GM12864 (cell line): ENCODE measurements around the gene PALLD.

Experiments
- DNase-seq: peaks from one replicate; pipeline ENCODE4 v3.0.0-alpha.2; 2011; ENCODE audit warnings: low read depth
- H3K4me3 ChIP-seq: 2 replicates; pipeline ENCODE4 v1.5.1; 2011; ENCODE audit warnings: mild to moderate bottlenecking, low read depth, low read length, control low read depth
- TF ChIP-seq, protein P1 (sequence below): IDR thresholded peaks from 2 replicates; pipeline ENCODE4 v1.5.1; 2011; ENCODE audit warnings: low read depth, mild to moderate bottlenecking, moderate library complexity, low read length, control low read depth, inconsistent platforms; ENCODE audit errors: missing control alignments

PALLD gene

DNA sequence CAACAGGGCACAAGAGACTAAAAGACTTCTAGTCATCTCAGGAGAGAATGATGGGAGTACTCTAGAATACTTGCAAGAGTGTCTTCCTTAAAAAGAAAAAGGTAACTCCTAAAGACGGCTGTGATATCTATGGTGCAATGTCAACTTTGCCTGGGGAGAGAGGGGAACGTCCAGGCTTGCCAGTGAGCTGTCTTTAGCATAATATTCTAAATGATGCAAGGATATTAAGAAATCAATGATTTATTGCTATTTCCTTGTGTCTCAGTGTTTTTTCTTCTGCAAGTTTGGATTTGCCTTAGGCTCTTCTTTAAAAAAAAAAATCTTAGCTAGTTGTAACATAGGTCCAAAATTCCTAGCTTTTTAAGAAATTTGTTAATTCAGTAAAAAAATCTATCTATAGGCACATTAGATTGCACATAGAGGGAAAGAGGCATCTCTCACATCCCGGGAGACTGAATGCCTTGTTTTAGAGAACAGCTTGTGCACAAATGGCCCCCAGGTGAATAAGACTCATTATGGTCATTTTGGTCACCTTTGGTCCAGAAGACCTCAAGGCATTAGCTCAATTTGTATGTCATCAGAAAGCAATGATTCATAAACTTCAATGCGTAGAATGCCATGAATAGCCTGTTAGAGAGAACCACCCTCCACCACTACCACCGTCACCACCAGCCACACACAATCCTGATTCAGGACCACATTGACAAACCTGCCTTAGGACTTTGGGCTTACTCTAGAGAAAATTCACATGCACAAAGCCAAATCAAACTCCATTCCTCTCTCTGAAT is 104.1 kb downstream of the PALLD start:
- H3K4me3 ChIP-seq: no peak overlapping the region
- DNase-seq: no peak
- TF ChIP-seq, protein P1, sequence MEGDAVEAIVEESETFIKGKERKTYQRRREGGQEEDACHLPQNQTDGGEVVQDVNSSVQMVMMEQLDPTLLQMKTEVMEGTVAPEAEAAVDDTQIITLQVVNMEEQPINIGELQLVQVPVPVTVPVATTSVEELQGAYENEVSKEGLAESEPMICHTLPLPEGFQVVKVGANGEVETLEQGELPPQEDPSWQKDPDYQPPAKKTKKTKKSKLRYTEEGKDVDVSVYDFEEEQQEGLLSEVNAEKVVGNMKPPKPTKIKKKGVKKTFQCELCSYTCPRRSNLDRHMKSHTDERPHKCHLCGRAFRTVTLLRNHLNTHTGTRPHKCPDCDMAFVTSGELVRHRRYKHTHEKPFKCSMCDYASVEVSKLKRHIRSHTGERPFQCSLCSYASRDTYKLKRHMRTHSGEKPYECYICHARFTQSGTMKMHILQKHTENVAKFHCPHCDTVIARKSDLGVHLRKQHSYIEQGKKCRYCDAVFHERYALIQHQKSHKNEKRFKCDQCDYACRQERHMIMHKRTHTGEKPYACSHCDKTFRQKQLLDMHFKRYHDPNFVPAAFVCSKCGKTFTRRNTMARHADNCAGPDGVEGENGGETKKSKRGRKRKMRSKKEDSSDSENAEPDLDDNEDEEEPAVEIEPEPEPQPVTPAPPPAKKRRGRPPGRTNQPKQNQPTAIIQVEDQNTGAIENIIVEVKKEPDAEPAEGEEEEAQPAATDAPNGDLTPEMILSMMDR: no peak

DNA sequence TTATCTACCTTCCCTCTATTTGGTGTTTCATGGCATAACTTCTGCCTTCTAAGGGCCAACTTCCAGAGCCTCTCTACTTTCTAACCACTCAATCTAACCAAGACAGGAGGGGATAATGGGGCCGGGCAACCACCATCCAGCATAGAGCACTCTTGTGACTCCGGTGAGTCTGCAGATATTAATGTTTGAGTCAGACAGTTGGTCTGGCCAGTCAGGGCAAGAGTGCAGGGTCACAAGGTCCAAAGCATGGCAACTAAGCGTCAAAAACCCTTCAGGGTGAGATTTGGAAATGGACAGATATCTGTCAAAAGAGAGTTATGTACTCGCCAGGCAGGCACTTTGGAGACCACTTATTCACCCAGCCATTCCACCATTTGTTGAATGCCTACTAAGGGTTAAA is 105.0 kb downstream of the PALLD start:
- no peak for DNase-seq
- H3K4me3 ChIP-seq: no peak overlapping the region
- TF ChIP-seq, protein P1: no peak

DNA sequence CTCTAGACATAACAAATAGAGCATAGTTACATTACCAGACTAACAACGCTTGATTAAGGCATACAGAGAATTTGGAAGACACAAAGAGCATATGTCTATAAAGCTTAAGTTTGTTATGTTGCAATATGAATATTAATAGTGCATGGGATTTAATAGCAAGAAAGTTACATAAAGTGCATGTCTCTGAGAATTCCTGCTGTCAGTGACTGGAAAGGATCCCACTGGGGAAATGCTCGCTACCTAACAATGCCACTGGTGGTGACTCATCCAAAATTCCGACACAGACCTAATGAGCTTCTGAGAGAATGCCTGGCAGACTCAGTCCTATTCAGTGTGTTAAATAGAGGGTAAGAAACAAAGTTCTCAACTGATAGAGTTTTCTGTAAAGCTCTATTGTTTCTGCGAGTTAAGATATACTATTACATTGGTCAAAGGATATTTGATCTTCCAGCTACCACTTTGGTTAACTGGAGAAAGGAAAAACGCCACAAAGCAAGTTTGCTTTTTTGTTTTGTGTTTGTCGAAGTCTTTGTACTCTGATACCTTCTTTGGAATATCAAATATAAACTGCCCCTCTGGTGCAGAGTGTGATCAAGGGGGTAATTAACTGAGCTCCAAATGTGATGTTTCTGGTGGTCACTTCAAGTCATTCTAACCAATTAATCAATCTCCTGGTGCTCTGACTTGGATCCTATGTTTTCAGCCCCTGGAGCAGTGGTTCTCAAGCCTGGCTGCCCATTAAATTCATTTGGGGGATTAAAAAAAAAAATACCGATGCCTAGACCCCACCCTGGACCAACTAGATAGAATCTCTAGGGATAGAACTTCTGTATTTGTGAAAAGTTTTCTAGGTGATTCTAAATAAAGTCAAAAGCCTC is 107.9 kb downstream of the PALLD start:
- no peak for DNase-seq
- H3K4me3 ChIP-seq: no peak overlapping the region

DNA sequence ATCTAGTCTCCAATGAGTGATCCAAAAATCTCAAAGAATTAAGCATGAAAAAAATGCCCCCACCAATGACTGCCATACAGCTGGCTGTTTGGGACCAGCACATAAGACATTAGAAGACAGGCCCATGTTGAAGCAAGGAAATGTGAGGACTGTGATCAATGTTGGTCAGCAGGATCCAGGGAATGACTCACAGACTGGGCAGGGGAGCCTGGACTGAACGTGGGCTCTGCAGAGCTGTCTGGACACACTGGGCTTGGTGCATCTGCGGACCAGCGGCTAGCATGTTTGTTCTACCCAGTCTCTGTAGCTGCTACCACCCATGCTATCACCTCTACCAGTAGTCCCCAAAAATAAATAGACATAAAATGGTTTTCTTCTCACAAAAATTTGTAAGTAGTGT is 108.6 kb downstream of the PALLD start:
- H3K4me3 ChIP-seq: no peak overlapping the region

More for the DNA sequence above, 107.9 kb downstream of the PALLD start:
- TF ChIP-seq, protein P1: no peak

DNA sequence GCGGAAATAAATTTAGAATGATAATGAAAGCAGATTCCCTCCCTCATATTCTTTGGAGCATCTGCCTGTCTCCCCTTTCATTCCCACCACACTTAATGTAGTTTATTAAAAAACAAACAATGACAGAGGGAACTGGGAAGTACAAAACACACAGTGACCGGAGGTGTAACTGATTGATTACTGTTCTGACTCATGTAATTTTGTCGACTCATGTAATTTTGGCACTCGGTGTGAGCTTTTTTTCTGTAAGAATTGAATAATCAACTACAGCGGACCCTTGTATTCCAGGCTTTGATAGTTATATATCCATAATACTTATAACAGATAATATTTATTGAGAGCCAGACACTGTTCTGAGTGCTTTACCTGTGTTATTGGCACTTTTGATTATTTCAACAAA is 110.4 kb downstream of the PALLD start:
- no peak overlapping the region for H3K4me3 ChIP-seq
- DNase-seq: no peak
- TF ChIP-seq, protein P1: no peak

More for the DNA sequence above, 108.6 kb downstream of the PALLD start:
- DNase-seq: no peak
- TF ChIP-seq, protein P1: no peak

DNA sequence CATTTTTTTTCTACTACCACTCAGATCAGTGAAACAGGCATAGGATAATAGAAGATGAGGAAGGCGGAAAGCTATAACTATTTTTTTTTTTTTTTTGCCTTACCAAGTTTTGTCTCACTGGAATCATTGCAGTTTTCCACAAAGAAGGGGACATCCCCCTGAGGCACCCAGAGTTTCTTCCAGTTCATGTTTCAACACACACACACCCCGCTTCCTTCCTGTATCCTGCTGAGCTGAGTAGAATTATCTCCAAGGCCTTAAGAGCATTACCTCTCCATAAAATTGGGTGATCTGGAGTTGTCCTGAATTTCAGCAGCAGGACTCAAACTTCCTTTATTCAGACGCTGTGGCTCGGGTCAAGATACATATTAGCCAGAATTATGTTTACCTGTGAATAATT is 111.9 kb downstream of the PALLD start:
- TF ChIP-seq, protein P1: no peak
- DNase-seq: no peak
- no peak overlapping the region for H3K4me3 ChIP-seq
